Fibroblast of peridontal ligament (primary cell): ENCODE measurements around the gene MIB2.
"Not testable (repeated sequence)": the region's sequence is repeated elsewhere in the genome, so short reads cannot be mapped to it uniquely, and the experiment has no call there.

Experiments
- DNase-seq: peaks from one replicate; pipeline ENCODE4 v3.0.0-alpha.2; 2010; ENCODE audit errors: extremely low read depth

The MIB2 gene

DNA sequence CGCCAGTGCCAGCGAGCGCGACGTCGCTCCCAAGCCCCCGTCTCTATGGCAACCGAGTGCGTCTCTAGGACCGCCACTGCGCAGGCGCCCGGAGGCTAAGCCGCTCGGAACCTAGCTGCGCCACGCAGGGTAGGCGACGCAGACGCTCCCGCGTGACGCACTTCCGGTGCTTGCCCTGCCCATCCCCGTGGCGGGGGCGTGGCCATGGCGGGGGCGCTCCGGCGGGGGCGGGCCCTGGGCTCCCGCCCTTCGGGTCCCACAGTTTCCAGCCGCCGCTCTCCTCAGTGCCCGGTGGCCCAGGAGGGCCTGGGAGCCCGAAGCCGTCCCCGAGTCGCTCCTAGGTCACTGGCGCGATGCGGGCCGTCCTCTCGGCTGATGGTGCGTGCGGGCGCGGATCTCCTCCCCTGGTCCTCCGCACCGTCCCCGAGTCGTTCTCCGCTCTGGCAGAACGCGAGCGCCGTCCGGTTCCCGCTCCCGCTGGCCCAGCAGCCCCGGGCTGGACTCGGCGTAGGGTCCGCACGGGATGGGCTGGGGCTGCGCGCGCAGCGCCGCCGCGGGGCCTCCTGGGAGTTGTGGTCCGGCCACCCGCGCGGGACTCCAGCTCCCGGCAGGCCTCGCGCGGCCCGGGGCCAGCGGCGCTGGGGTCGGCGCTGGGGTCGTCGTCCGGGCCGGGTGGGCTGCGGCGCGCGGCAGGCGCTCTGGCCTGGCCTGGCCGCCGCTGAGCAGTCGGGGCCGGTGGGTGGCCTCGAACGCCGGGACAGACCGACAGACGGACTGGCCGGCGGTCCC is at the start of gene MIB2:
Gene MIB2 (plus strand): TSS at position 245 of the 789 bp plus-strand sequence. CDS start 7,953 bp downstream, outside the sequence.
- DNase-seq = peak; percentile 93

DNA sequence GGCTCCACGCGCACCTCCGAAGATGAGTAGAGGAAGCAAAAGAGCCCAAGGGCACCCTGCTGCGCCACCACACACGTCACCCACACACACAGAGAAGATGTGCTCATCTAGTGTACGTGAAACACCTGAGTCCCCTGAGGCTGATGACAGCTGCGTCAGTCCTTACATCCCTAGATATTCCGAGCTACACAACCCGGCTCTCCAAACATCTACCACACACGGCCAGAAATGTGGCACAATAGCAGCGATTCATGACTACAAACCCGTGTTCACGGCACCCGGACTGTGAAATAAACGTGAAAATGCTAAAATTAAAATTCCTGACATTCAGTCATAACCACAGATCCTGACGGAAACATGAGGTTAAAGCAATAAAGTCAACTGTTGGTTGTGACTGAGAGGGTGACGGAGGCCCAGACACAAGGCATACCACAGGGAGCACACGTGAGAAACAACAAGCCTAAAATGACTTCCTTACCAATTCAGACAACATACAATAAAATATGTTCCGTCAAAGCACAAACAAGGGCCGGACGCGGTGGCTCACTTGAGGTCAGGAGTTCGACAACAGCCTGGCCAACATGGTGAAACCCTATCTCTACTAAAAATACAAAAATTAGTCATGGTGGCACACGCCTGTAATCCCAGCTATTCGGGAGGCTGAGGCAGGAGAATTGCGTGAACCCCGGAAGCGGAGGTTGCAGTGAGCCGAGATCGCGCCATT is 48.0 kb upstream of the MIB2 start:
- DNase-seq = no peak

DNA sequence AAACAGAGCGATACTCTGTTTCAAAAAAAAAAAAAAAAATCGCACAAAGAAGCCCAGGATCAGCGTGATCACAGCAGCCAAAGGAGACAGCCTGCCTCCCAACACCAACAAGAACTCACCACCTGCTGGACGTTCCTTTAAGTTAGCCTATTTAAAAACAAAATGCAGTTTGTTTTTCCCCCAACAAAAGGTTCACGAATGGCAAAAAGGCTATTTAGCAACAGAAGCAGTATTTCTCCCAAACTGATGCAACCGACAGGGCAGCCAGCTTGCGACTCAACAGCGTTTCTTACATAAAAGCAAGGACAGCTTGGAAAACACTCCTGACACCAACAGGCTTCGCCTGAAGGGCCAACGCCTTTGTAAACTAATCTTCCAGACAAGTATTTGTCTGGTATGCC is 47.4 kb upstream of the MIB2 start:
- DNase-seq = no peak

DNA sequence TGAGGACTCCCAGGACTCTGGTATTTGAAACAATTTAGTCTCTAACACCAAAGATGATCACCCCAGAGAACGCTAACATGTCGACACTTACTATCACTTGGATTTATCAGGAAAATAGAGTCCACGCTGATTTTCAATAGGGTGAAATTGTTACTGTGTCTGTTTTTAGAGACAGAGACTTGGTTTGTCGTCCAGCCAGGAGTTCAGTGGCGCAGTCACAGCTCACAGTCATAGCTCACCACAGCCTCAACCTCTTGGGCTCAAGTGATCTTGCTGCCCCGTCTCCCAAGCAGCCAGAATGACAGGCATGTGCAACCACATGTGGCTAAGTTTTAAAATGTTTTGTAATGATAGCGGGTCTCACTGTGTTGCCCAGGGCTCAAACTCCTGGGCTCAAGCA is 46.0 kb upstream of the MIB2 start:
- DNase-seq = no peak

DNA sequence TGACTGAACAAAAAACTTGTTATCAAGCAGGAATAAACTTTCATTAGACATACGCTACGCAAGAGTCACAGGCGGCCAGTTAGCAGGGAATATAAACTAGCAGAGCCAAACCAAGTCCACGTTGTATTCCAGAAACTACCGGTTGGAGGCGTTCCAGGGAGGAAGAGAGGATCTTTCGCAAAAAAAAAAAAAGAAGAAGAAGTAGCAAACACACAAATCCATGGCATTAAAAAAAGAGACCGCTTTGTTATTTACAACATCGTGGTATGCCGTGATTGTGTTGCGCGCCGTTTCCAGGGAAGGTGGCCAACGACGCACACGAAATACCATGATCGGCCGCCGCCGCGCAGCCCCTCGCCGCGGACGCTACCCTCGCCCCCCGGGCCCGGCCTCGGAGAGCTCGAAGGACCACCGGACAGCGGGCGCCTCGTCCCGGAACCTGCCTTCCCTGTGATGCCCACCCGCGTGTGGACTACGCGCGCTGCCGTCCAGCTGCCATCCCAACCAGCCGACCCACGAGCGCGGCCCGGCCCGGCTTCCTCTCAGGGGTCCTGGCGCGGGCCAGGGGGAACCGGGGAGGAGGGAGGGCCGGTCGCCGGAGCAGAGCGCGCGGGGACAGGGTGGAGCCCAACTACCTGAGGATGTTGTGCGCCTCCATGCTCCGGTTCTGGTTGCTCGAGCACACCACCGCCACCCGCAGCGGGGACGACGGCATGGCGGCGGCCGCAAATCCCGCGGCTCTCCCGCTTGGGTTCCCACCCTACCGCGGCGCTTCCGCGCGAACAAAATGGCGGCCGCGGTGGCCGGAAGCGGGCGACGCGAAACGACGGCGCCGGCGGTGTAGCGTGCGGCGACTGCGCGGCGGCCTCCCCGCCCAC is 41.2 kb upstream of the MIB2 start:
- DNase-seq = peak; percentile 61

DNA sequence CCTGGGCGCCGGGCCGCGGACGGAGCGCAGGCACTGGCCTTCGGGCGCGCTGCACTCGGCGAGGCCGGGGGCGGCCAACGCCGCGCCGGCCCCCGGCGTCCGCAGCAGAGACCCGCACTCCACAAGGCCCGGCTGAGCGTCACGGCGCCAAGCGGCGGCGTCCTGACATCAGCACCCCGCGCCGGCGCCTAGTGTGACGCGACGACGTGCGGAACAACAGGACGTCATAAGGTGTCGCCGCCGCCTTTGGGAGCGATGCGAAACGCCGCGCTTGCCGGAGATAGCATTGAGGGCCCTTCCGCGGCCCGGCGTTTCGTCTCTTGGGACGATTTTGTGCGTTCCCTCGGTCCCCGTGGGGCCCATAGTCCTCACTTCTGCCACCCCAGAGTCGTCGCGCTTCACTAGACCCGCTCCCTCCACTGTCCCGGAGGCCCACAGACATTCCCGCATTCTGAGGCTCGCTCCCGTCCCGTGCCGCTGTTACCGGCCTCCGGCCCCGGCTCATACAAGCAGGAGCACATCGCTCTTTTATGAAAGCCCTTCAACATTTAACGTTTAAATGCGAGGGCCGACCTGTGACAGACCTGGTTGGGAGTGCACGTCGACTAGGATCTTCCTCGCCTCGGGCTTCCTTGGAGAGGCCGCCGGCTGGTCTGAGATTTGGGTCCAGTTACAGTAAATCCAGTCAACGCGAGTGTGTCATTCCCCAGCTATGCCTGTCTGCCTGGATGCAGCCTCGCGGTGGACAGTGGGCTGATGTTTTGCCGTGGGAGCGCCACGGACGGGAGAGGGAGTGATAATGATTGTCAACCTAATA is 40.4 kb upstream of the MIB2 start, which contains the start of gene SSU72:
Gene SSU72 (minus strand): TSS at position 143 of the 817 bp plus-strand sequence. CDS start 306 bp downstream, outside the sequence.
- DNase-seq = peak; percentile 89

DNA sequence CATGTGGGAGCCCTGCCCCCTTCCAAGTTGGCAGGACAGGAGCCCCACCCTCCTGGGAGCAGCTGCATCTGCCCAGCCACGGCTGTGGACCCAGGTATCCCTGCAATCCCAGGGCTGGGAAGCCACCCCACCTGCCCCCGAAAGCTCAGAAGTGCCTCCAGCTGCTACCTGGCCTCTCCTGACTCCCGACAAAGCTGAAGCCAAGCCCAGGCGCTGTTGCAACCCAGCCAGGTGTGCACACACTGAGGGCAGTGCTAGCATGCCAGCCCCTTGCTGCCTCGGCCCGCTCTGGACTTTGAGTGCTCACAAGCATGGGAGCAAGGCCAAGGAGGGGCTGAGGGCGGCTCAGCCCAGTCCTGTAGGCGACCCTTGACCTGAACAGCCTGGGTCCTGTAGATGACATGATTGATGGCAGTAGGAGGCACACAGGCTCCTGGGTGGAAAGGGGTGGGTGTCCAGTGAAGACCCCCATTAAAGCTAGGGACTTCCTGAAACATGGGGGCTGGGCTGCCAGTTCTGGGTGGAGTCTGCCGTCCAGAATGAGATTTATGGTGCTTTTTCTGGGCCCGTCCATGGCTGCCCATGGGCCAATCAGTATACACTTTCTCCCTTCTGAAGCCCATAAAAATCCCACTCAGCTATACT is 37.8 kb upstream of the MIB2 start:
- no peak for DNase-seq

DNA sequence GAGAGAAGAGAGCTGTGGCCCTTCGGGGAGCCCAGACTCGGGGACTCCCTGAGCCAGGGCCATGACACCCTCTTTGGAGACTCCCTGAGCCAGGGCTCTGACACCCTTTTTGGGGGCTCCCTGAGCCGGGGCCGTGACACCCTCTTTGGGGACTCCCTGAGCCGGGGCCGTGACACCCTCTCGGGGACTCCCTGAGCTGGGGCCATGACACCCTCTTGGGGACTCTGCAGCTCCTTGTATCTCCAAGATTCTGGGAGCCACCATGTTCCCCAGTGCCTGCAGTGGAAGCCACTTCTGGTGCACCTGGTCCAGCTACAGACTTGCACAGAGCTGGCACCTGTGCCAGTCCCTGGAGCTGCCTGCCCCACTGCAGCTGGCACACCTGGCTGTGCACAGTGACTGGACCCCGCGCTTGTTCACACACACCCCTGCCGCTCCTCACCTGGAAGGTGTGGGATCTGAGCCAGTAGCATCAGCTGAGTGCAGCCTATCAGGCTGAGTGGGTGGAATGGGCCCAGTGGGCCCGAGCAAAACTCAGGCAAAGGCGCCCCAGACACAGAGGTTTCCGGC is 36.8 kb upstream of the MIB2 start:
- no peak for DNase-seq

DNA sequence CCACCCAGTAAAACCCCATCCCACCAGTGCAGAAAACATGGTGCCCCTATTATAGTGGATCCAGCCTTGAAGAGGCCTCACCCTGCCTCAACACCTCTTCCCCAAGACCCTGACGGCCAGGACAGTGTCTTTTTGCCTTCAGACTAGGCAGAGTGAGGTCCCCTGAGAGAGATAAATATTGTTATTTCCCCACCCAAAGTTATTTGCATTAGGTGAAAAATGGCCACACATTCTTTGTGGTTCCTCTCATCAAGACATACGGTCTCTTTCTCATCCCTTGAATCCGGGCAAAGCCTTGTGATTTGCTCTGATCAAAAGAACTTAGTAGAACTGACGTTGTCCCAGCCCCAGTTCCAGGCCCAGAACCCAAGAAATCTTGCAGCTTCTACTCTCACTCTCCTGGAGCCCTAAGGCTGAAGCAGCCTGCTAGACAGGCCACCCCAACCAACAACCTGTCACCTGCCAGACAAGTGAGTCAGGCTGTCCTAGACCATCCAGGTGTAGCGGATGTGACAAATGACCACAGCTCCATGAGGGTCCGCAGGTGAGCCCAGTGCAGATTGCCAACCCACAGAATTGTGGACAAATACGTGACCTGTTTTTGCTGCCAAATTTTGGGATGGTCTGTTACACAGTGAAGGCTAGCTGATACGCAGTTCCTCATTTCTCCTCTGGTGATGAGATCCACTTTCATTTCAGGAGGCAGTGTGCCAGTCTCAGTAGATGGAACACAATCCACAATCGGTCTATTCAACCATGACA is 32.5 kb upstream of the MIB2 start:
- DNase-seq = no peak

DNA sequence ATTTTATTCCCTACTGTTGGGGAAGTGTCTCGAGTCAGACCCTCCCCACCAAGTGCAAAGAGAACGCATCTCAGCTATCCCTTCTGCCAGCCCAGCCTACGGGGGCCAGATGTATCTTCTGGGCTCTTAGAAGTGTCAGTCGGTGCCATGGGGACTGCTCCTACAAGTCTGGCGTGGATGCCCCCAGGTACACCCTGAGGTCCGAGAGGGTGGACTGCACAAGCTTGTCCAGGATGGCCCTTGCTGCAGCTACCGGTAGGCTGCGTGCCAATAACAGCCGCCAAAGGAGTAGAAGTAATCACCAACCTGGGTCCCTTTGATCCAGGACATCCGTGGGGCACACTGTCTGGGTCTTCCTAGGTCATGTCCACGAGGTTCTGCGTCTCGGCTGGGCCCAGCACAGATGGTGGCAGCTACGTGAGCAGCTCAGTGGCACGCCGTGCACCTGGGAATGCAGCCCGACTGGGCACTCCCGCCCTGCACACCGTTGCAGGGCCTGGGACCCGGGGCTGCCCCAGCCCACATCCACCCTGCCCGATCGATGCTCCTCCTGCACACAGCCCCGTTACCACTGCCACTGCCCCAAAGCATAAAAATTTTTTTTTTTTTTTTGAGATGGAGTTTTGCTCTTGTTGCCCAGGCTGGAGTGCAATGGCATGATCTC is 31.8 kb upstream of the MIB2 start:
- DNase-seq = no peak

DNA sequence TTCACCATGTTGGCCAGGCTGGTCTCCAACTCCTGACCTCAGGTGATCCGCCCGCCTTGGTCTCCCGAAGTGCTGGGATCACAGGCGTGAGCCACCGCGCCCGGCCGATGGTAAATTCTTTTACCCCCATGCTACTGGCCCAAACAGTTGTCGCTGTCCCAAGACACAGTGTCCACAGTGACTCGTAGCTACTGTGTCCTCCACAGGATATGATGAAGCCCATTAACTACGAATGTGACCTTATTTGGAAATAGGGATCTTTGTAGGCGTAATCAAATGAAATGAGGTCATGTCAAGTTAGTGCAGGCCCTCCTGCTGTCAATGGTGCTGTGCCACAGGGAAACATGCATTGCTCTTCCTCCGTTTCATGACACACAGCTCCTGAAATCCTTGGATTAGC is 23.8 kb upstream of the MIB2 start:
- no peak for DNase-seq

DNA sequence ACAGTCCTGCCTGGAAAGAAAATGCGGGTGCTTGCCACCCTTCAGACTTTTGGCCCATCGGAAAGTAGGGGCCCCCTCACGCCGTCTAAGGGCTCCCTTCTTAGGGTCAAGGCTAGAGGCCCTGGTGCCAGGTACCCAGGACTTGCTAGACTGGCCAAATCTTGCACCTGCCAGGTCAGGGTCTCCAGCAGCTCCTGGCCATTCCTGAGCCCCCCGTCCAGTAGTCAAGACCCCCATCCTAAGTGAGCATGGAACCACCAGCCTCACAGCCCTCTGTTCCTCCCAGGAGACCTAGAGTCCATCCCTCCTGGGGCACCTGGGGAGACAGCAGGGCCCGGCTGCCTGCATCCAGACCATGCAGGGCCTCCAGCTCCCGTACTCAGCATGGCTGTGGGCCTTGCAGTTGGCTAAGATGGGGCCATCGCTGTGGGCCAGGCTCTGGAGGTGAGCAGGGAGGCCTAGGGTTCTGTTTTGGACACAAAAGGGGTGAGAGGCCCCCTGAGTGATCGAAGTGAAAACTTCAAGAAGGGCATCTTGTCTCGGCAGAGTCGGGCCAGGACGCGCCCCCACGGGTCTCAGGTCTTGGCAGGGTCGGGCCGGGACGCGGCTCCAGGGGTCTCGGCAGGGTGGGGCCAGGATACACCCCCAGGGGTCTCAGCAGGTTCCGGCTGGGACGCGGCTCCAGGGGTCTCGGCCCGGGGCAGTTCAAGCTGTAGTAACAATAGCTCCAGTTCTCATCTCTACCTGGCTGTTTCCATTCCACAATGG is 21.3 kb upstream of the MIB2 start:
- DNase-seq = no peak

DNA sequence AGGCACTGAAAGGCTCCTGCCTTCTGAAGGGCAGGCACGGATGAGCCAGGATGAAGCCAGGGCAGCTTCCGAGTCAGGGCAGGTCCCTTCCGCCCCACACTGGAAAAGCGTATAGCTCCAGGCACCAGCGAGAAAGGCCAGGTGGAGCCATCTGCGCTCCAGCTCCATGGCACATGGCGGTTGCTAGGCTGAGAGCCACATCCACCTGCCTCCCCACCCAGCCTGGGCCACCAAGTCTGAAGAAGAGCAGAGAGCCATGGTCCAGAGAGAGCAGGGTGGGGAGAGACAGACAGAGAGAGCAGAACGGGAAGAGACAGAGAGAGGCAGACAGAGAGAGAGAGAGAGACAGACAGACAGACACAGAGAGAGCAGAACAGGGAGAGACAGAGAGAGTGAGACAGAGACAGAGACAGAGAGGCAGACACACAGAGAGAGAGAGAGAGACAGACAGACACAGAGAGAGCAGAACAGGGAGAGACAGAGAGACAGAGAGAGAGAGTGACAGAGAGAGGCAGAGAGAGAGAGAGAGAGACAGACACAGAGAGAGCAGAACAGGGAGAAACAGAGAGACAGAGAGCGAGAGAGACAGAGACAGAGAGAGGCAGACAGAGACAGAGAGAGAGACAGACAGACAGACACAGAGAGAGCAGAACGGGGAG is 20.6 kb upstream of the MIB2 start:
- no peak for DNase-seq

DNA sequence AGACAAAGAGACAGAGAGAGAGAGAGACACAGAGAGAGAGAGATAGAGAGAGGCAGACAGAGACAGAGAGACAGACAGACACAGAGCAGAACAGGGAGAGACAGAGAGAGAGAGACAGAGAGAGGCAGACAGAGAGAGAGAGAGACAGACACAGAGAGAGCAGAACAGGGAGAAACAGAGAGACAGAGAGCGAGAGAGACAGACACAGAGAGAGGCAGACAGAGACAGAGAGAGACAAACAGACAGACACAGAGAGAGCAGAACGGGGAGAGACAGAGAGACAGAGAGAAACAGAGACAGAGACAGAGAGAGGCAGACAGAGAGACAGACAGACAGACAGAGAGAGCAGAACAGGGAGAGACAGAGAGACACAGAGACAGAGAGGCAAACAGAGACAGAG is 20.0 kb upstream of the MIB2 start:
- DNase-seq = not testable (repeated sequence)

DNA sequence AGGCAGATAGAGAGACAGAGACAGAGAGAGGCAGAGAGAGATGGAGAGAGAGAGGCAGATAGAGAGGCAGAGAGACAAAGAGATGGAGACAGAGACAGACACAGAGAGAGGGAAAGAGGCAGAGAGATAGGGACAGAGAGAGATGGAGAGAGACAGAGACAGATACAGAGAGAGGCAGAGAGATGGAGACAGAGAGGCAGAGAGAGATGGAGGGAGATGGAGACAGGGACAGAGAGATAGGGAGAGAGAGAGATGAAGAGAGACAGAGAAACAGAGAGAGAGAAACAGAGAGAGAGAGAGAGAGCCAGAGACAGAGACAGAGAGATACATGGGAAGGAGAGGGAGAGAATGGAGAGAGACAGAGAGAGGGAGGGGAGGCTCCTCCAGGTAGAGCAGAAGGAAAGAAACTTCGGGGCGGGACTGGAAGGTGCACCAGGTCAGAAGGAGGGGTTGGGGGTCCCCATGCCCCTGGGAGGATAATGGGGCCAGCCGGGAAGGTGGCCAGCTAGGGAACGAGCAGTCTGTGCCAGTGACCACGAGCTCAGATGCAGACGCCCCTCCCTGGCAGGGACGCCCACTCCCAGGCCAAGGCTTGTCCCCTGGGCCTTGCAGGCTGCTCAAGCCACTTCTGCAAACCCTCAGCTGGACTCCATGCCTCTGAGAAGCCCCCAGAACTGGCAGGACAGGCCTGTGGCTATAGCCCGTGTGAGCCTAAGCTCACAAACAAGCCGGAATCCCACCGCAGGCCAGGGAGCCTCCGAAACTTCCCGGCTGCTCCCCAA is 18.6 kb upstream of the MIB2 start:
- DNase-seq = no peak

DNA sequence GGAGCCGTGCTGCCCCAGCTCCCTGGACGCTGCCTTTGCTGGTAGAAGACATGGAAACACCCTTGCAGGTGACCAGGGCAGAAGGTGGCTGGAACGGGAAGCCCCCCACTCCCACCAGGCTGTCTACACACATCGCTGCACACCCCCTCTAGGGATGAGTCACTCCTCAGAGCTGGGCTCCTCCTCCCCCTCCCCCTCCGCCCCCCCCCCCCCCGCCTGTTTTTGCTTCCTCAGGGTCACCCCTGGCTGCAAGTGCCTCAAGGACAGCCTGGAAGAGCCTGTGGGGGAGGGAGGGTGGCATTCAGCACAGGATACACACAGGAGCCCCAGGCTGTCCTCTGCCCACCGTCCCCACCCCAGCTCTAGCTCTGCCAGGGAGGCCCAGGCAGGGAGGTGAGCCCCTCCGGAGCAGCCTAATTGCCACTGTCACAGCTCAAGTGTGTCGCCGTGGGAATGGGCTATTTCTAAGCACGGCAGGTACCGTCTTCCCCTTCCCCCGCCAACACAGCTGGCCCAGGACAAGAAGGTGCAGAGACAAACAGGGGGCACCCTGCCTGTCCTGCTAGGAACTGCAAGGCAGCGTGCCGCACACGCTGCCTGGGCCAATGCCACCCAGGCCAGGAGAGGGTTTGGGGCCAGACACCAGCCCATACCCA is 17.9 kb upstream of the MIB2 start:
- no peak for DNase-seq
